HepG2 (cell line): ENCODE results near the gene MAPK9. TPM values are rescaled to one million over a fixed set of nuclear protein-coding genes. Genes with fewer than 3 reads are reported as not detected.

Source experiments
- ATAC-seq: fragments of 200-7000 bp; cut with Tn5 transposase; 3 replicates; pipeline ENCODE4 v1.9.1; 2020; ENCODE audit warnings: mild to moderate bottlenecking, moderate library complexity
- BruUV-seq: library from RNA; stranded (reverse); fragments of 400-500 nt; replicated peaks from 2 replicates; lab custom pipeline; 2021; lab: Mats Ljungman, UMichigan
- CTCF ChIA-PET: fragments of 300-600 bp; formaldehyde crosslinking; extraction: SDS; loops from one replicate; lab custom pipeline; 2021; ENCODE audit warnings: low total read pairs, inconsistent platforms, low intra/inter-chr PET ratio; lab: Yijun Ruan, JAX
- POLR2A ChIA-PET: fragments of 350-600 bp; sonication (Branson Sonifier 250); formaldehyde crosslinking; loops from one replicate; lab custom pipeline; 2020; ENCODE audit warnings: antibody characterized with exemption, inconsistent platforms; lab: Yijun Ruan, JAX
- DNase-seq: peaks from one replicate; pipeline ENCODE4 v3.0.0-alpha.2; 2015; ENCODE audit warnings: low spot score
- FAIRE-seq: peaks from 3 replicates; lab custom pipeline; 2011; peaks lifted over from hg19 to GRCh38; lab: Jason Lieb, UNC
- H2AFZ ChIP-seq: one replicate; pipeline ENCODE4 v1.6.1; 2011; ENCODE audit warnings: low read length, inconsistent platforms
- H3K27ac ChIP-seq: fragments of 300-600 bp; 3 replicates; pipeline ENCODE4 v1.8.0; 2011; ENCODE audit warnings: mixed run types, mild to moderate bottlenecking, mixed read lengths, low read length, inconsistent platforms; ENCODE audit not compliant: insufficient read depth; ENCODE audit errors: extremely low read length
- H3K27me3 ChIP-seq, 2 experiments: fragments of 200-600 bp in 1 of 2; 2 replicates in 1 of 2; 3 replicates in 1 of 2; pipeline versions ENCODE4 v1.6.0 to v1.8.0; 2011; ENCODE audit warnings: low read length in 2 of 2, mild to moderate bottlenecking in 2 of 2, moderate library complexity in 2 of 2, inconsistent platforms in 1 of 2; ENCODE audit not compliant: insufficient read depth in 2 of 2, control insufficient read depth in 1 of 2
- H3K36me3 ChIP-seq, 2 experiments: fragments of 200-600 bp in 1 of 2; replicated peaks in 1 of 2; 2 replicates in 1 of 2; 3 replicates in 1 of 2; pipeline versions ENCODE4 v1.5.1 to v1.8.0; 2011; ENCODE audit warnings: low read length in 2 of 2, inconsistent platforms in 1 of 2; ENCODE audit not compliant: insufficient read depth in 2 of 2, control insufficient read depth in 1 of 2
- H3K4me1 ChIP-seq: 2 replicates; pipeline ENCODE4 v1.5.1; 2012; ENCODE audit warnings: low read length, inconsistent platforms; ENCODE audit not compliant: insufficient read depth
- H3K4me2 ChIP-seq: 2 replicates; pipeline ENCODE4 v1.6.0; 2011; ENCODE audit warnings: low read depth, low read length, inconsistent platforms
- H3K4me3 ChIP-seq, 3 experiments: fragments of 200-600 bp in 1 of 3; sonication (generic), shearing (Covaris generic) in 1 of 3; replicated peaks in 1 of 3; 2 replicates each; pipeline ENCODE4 v1.5.1; 2011 to 2016; ENCODE audit warnings: low read length in 3 of 3, inconsistent platforms in 2 of 3, low read depth in 2 of 3, mild to moderate bottlenecking in 2 of 3, control low read depth in 1 of 3, mixed read lengths in 1 of 3; ENCODE audit not compliant: insufficient read depth in 1 of 3
- H3K79me2 ChIP-seq: one replicate; pipeline ENCODE4 v1.6.1; 2011; ENCODE audit warnings: low read length, inconsistent platforms; ENCODE audit not compliant: insufficient read depth
- H3K9ac ChIP-seq: 2 replicates; pipeline ENCODE4 v1.6.0; 2011; ENCODE audit warnings: mild to moderate bottlenecking, low read depth, low read length, inconsistent platforms; ENCODE audit not compliant: insufficient read depth
- H3K9me3 ChIP-seq: 2 replicates; pipeline ENCODE4 v1.5.1; 2012; ENCODE audit warnings: mild to moderate bottlenecking, low read length
- H4K20me1 ChIP-seq: 2 replicates; pipeline ENCODE4 v1.6.0; 2011; ENCODE audit warnings: inconsistent platforms, mild to moderate bottlenecking, low read length, moderate library complexity; ENCODE audit not compliant: insufficient read depth
- ARID2 ChIP-seq: sonication (generic); formaldehyde crosslinking; IDR thresholded peaks from 2 replicates; pipeline ENCODE4 v1.8.1; 2022; ENCODE audit warnings: mild to moderate bottlenecking, missing genetic modification reagents, borderline replicate concordance
- ELF4 ChIP-seq: sonication (generic); formaldehyde crosslinking; IDR thresholded peaks from 2 replicates; pipeline ENCODE4 v1.5.0; 2020; ENCODE audit warnings: missing genetic modification reagents, mild to moderate bottlenecking, moderate library complexity, borderline replicate concordance
- HNRNPUL1 ChIP-seq: fragments of 200-400 bp; formaldehyde crosslinking; IDR thresholded peaks from 2 replicates; pipeline ENCODE4 v1.6.1; 2017; ENCODE audit warnings: low read depth, mild to moderate bottlenecking, low read length, moderate library complexity
- KDM4B ChIP-seq: sonication (generic); formaldehyde crosslinking; IDR thresholded peaks from 2 replicates; pipeline ENCODE4 v1.4.0; 2020; ENCODE audit warnings: missing genetic modification reagents
- MLX ChIP-seq: IDR thresholded peaks from 2 replicates; pipeline ENCODE4 v1.6.1; 2016
- ZFP36L2 ChIP-seq: sonication (generic); formaldehyde crosslinking; IDR thresholded peaks from 2 replicates; pipeline ENCODE4 v1.4.0; 2020; ENCODE audit warnings: missing genetic modification reagents
- ZNF232 ChIP-seq: sonication (generic); formaldehyde crosslinking; IDR thresholded peaks from 2 replicates; pipeline ENCODE4 v1.4.0; 2020; ENCODE audit warnings: missing genetic modification reagents, borderline replicate concordance
- ZNF3 ChIP-seq: IDR thresholded peaks from 2 replicates; pipeline ENCODE4 v1.7.0; 2017; ENCODE audit warnings: inconsistent platforms
- ZNF33A ChIP-seq: sonication (generic); formaldehyde crosslinking; IDR thresholded peaks from 2 replicates; pipeline ENCODE4 v1.5.1; 2020; ENCODE audit warnings: missing genetic modification reagents, mild to moderate bottlenecking, moderate library complexity, borderline replicate concordance
- ZNF572 ChIP-seq: sonication (generic); formaldehyde crosslinking; IDR thresholded peaks from 2 replicates; pipeline ENCODE4 v1.5.1; 2020; ENCODE audit warnings: mild to moderate bottlenecking, missing genetic modification reagents
- ZNF652 ChIP-seq: IDR thresholded peaks from 2 replicates; pipeline ENCODE4 v1.6.1; 2016; ENCODE audit warnings: low read depth, borderline replicate concordance
- ZNF83 ChIP-seq: sonication (generic); formaldehyde crosslinking; IDR thresholded peaks from 2 replicates; pipeline ENCODE4 v1.4.0; 2020; ENCODE audit warnings: missing genetic modification reagents, mild to moderate bottlenecking, borderline replicate concordance
- ZSCAN31 ChIP-seq: sonication (generic); formaldehyde crosslinking; IDR thresholded peaks from 2 replicates; pipeline ENCODE4 v1.5.0; 2020; ENCODE audit warnings: low read depth, mild to moderate bottlenecking, missing genetic modification reagents
- WGBS: methylation state at CpG from one replicate; pipeline ENCODE4 v1.1.6; 2017; ENCODE audit warnings: low lambda C conversion rate; 5-methylcytosine and 5-hydroxymethylcytosine counted together
- in situ Hi-C: cut with HindIII; loops from 2 replicates; pipeline ENCODE4 v1.10.0; 2017; ENCODE audit warnings: low pct_unique_long_range_greater_than_20kb; ENCODE audit not compliant: extremely low pct_ligation_motif_present
- intact Hi-C: fragments of 100-400 bp; cut with micrococcal nuclease; formaldehyde crosslinking; loops from one replicate; pipeline ENCODE4 v1.10.0; 2022; ENCODE audit not compliant: unreplicated experiment
- polyA plus RNA-seq, 8 experiments: library from polyadenylated mRNA; depleted of rRNA in 3 of 8; stranded (reverse) in 7 of 8; unstranded in 1 of 8; fragments of >200 nt; fragmentation: Illumina TruSeq in 4 of 8; extraction: Trizol in 4 of 8; gene quantifications; 2 replicates each; pipeline versions ENCODE4 v1.2.1 to v1.2.3, GENCODE V29; 2011 to 2016; ENCODE audit warnings: low read depth in 4 of 8, missing spikeins in 1 of 8, mixed read lengths in 1 of 8; ENCODE audit not compliant: insufficient read depth in 1 of 8
- total RNA-seq, 5 experiments: library from RNA; depleted of rRNA; stranded (reverse); fragments of >200 nt; fragmentation: Illumina TruSeq; extraction: Trizol; gene quantifications; 2 replicates each; pipeline ENCODE4 v1.2.3, GENCODE V29; 2016; ENCODE audit warnings: low read depth in 1 of 5
- TF ChIP-seq, protein P1 (sequence below): sonication (generic); formaldehyde crosslinking; IDR thresholded peaks from 2 replicates; pipeline ENCODE4 v1.4.0; 2020; ENCODE audit warnings: missing genetic modification reagents

MAPK9 gene
- total and polyA plus RNA-seq, 2 of the 13 experiments (the other 11 are each of a cell fraction or from before 2014, with no cell fraction given): 30.1 to 56.1 TPM

DNA sequence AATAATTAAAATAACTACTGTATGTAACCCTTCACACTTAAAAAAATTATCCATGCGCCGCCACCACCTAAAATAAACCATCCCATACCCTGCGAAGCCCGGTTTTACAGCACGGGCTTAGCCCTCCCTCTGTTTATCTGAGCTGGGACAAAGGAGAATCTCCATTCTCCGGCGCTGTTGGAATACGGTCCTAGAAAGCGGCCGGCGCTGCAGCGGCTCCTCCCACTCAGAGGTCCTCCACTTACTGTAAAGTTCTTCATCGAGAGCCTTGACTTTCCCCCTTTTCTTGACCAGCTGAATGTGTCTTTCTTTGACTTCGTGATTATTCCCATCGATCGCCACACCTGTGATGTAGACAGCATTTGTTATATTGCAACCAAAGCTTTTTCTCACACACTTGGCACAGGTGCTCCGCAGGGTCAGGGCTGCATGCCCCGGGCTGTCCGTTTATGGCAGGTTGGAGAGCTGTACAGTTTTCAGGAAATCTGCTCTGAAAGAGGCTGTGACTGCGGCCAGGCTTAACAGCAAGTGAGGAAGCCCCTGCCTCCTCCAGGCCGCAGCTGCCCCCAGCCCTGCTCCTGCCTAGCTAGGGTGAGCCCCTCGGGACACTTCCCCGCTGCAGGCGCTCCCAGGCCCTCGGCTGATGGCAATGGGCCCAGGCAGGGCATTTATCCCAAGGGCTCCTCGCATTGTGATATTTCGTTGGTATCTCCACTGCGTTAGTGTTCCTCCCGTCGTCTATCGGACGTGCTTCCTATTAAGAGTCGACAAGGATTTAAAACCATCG lies 44.5 kb upstream of the MAPK9 start:
- intact Hi-C loops (no loop called here), in situ Hi-C loops (no loop called here)
- CTCF ChIA-PET: no interaction called here
- Histone ChIP-seq H4K20me1 (no peaks in the 10 kb centered on the region), H3K9ac (no peak overlapping the region), H3K4me2 (no peak overlapping the region), H3K4me3 (no peak overlapping the region), H3K36me3 (no peaks in the 10 kb centered on the region), H3K27ac (no peak overlapping the region), H3K79me2 (no peaks in the 10 kb centered on the region), H3K27me3 (peaks cover 2 to 37% of the 10 kb centered on the region in 2 experiments; a peak in 3 of 5 replicates), H3K4me1 (no peaks in the 10 kb centered on the region), H3K9me3 (no peaks in the 10 kb centered on the region), H2AFZ (no peak overlapping the region)
- FAIRE-seq: no peak
- POLR2A ChIA-PET: no interaction called here
- no TSS peak for BruUV-seq
- TF ChIP-seq ELF4 (no peak), ZNF33A (CRISPR knock-in tag) (no peak), ZFP36L2 (CRISPR knock-in tag) (no peak), ZNF3 (CRISPR knock-in tag) (no peak), ZSCAN31 (CRISPR knock-in tag) (no peak), HNRNPUL1 (no peak), MLX (CRISPR knock-in tag) (no peak), KDM4B (CRISPR knock-in tag) (no peak), ZNF83 (CRISPR knock-in tag) (no peak), ZNF572 (CRISPR knock-in tag) (no peak), ZNF652 (CRISPR knock-in tag) (no peak), ARID2 (CRISPR knock-in tag) (no peak), ZNF232 (CRISPR knock-in tag) (no peak)
- TF ChIP-seq, protein P1, sequence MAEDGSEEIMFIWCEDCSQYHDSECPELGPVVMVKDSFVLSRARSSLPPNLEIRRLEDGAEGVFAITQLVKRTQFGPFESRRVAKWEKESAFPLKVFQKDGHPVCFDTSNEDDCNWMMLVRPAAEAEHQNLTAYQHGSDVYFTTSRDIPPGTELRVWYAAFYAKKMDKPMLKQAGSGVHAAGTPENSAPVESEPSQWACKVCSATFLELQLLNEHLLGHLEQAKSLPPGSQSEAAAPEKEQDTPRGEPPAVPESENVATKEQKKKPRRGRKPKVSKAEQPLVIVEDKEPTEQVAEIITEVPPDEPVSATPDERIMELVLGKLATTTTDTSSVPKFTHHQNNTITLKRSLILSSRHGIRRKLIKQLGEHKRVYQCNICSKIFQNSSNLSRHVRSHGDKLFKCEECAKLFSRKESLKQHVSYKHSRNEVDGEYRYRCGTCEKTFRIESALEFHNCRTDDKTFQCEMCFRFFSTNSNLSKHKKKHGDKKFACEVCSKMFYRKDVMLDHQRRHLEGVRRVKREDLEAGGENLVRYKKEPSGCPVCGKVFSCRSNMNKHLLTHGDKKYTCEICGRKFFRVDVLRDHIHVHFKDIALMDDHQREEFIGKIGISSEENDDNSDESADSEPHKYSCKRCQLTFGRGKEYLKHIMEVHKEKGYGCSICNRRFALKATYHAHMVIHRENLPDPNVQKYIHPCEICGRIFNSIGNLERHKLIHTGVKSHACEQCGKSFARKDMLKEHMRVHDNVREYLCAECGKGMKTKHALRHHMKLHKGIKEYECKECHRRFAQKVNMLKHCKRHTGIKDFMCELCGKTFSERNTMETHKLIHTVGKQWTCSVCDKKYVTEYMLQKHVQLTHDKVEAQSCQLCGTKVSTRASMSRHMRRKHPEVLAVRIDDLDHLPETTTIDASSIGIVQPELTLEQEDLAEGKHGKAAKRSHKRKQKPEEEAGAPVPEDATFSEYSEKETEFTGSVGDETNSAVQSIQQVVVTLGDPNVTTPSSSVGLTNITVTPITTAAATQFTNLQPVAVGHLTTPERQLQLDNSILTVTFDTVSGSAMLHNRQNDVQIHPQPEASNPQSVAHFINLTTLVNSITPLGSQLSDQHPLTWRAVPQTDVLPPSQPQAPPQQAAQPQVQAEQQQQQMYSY (CRISPR knock-in tag): no peak
- DNase-seq: no peak
- ATAC-seq: no peak
- 62% methylated on average over 28 of the region's 34 CpGs for WGBS
